ENCODE measurements around the gene ANAPC15. TPM values are rescaled to one million over a fixed set of nuclear protein-coding genes. Genes with fewer than 3 reads are reported as not detected.
"Not testable (repeated sequence)": the region's sequence is repeated elsewhere in the genome, so short reads cannot be mapped to it uniquely, and the experiment has no call there.

The ANAPC15 gene
- total RNA-seq, 4 donors from 2014 or later = 21.5 to 49.6 (median 39.7) TPM

GRCh38 chr11:72150882-72151281, 38.4 kb upstream of the ANAPC15 start:
- H3K4me3 ChIP-seq (replicated peaks in 1 of 3) = no peak overlapping the region
- peaks cover 0 to 8% of the 10 kb centered on the region in 2 donors for H3K4me1 ChIP-seq
- TF ChIP-seq POLR2A (IDR thresholded peaks at IDR 0.05) (no peak), CTCF (IDR thresholded peaks at IDR 0.05) (no peak)
- no peaks in the 10 kb centered on the region for H3K36me3 ChIP-seq
- H3K9me3 ChIP-seq = no peaks in the 10 kb centered on the region
- WGBS, 2 donors = 80 to 83% methylated on average over 4 of the region's 4 CpGs
- no peak overlapping the region for H3K27ac ChIP-seq
- no peak for DNase-seq
- intact Hi-C loops (cut with DNase I) = no loop called here
- H3K27me3 ChIP-seq = no peaks in the 10 kb centered on the region

- no peak for DNase-seq
- Histone ChIP-seq H3K27me3 (no peaks in the 10 kb centered on the region), H3K4me1 (peaks cover 0 to 8% of the 10 kb centered on the region in 2 donors), H3K36me3 (no peaks in the 10 kb centered on the region), H3K9me3 (no peaks in the 10 kb centered on the region), H3K4me3 (replicated peaks in 1 of 3) (no peak overlapping the region), H3K27ac (no peak overlapping the region)
- TF ChIP-seq CTCF (IDR thresholded peaks at IDR 0.05) = no peak
- no peak for TF ChIP-seq POLR2A (IDR thresholded peaks at IDR 0.05)
- 40 to 58% methylated on average over 2 of the region's 2 CpGs for WGBS, 2 donors
- intact Hi-C loops (cut with DNase I) = no loop called here
These were observed 34.1 kb upstream of the ANAPC15 start for GRCh38 chr11:72146625-72147024.

GRCh38 chr11:72144807-72145565, 32.5 kb upstream of the ANAPC15 start:
- Histone ChIP-seq H3K27me3 (no peaks in the 10 kb centered on the region), H3K4me3 (replicated peaks in 1 of 3) (no peak overlapping the region), H3K4me1 (peaks cover 0 to 8% of the 10 kb centered on the region in 2 donors), H3K36me3 (no peaks in the 10 kb centered on the region), H3K9me3 (no peaks in the 10 kb centered on the region), H3K27ac (no peak overlapping the region)
- no peak for DNase-seq
- no peak for TF ChIP-seq CTCF (IDR thresholded peaks at IDR 0.05)
- no peak for TF ChIP-seq POLR2A (IDR thresholded peaks at IDR 0.05)
- 93 to 94% methylated on average over 4 of the region's 4 CpGs for WGBS, 2 donors
- intact Hi-C loops (cut with DNase I) = no loop called here

GRCh38 chr11:72142543-72142942, 30.0 kb upstream of the ANAPC15 start:
- intact Hi-C loops (cut with DNase I); H3K4me1 ChIP-seq; H3K9me3 ChIP-seq; H3K27me3 ChIP-seq; H3K4me3 ChIP-seq (replicated peaks in 1 of 3); DNase-seq; H3K36me3 ChIP-seq; H3K27ac ChIP-seq: not testable (repeated sequence)
- no CpG with 5 or more reads among the region's 1 CpG for WGBS, 2 donors

GRCh38 chr11:72142086-72142485, 29.6 kb upstream of the ANAPC15 start:
- H3K4me3 ChIP-seq (replicated peaks in 1 of 3); H3K36me3 ChIP-seq; DNase-seq; H3K9me3 ChIP-seq; H3K4me1 ChIP-seq; intact Hi-C loops (cut with DNase I); H3K27ac ChIP-seq; H3K27me3 ChIP-seq: not testable (repeated sequence)
- WGBS, 2 donors = 63 to 64% methylated on average over 1 of the region's 1 CpG

GRCh38 chr11:72141066-72141465, 28.6 kb upstream of the ANAPC15 start:
- no peak overlapping the region for H3K4me3 ChIP-seq (replicated peaks in 1 of 3)
- no peaks in the 10 kb centered on the region for H3K9me3 ChIP-seq
- H3K27ac ChIP-seq = no peak overlapping the region
- WGBS, 2 donors = 72 to 91% methylated on average over 3 of the region's 3 CpGs
- intact Hi-C loops (cut with DNase I) = no loop called here
- no peaks in the 10 kb centered on the region for H3K27me3 ChIP-seq
- DNase-seq = no peak
- H3K36me3 ChIP-seq = no peaks in the 10 kb centered on the region
- TF ChIP-seq POLR2A (IDR thresholded peaks at IDR 0.05) (no peak), CTCF (IDR thresholded peaks at IDR 0.05) (no peak)
- no peaks in the 10 kb centered on the region for H3K4me1 ChIP-seq
